H9 (cell line): ENCODE results near the gene HS6ST3. TPM values are rescaled to one million over a fixed set of nuclear protein-coding genes. Genes with fewer than 3 reads are reported as not detected.

Experiments used
- DNase-seq: peaks from one replicate; pipeline ENCODE4 v3.0.0-alpha.2; 2017
- H2AFZ ChIP-seq: one replicate; pipeline ENCODE4 v1.6.1; 2013; ENCODE audit warnings: mild to moderate bottlenecking, low read length, control low read depth, moderate library complexity
- H2AK5ac ChIP-seq: 2 replicates; pipeline ENCODE4 v1.6.1; 2013; ENCODE audit warnings: low read length, control low read depth, mixed read lengths; ENCODE audit not compliant: insufficient read length
- H2BK120ac ChIP-seq: one replicate; pipeline ENCODE4 v1.6.1; 2013; ENCODE audit warnings: low read depth, mild to moderate bottlenecking, low read length, control low read depth, inconsistent platforms; ENCODE audit not compliant: poor library complexity, severe bottlenecking
- H2BK12ac ChIP-seq: 2 replicates; pipeline ENCODE4 v1.6.1; 2013; ENCODE audit warnings: low read length, control low read depth, mixed read lengths, low read depth; ENCODE audit not compliant: insufficient read length
- H2BK15ac ChIP-seq: 2 replicates; pipeline ENCODE4 v1.6.1; 2013; ENCODE audit warnings: low read depth, low read length, control low read depth
- H2BK20ac ChIP-seq: one replicate; pipeline ENCODE4 v1.6.1; 2013; ENCODE audit warnings: low read depth, mild to moderate bottlenecking, low read length, control low read depth, inconsistent platforms; ENCODE audit not compliant: poor library complexity, severe bottlenecking
- H2BK5ac ChIP-seq: 2 replicates; pipeline ENCODE4 v1.6.1; 2013; ENCODE audit warnings: low read length, control low read depth, mixed read lengths; ENCODE audit not compliant: insufficient read length
- H3K14ac ChIP-seq: 2 replicates; pipeline ENCODE4 v1.6.1; 2013; ENCODE audit warnings: low read length, control low read depth; ENCODE audit not compliant: insufficient read depth
- H3K18ac ChIP-seq: 2 replicates; pipeline ENCODE4 v1.6.1; 2013; ENCODE audit warnings: low read depth, mild to moderate bottlenecking, mixed read lengths, low read length, control low read depth; ENCODE audit not compliant: insufficient read length
- H3K23ac ChIP-seq: 2 replicates; pipeline ENCODE4 v1.6.1; 2013; ENCODE audit warnings: low read length, control low read depth, mixed read lengths, low read depth; ENCODE audit not compliant: insufficient read length
- H3K23me2 ChIP-seq: 2 replicates; pipeline ENCODE4 v1.6.1; 2013; ENCODE audit warnings: low read depth, mild to moderate bottlenecking, mixed read lengths, low read length, control low read depth; ENCODE audit not compliant: insufficient read length, poor library complexity, severe bottlenecking
- H3K27ac ChIP-seq: 2 replicates; pipeline ENCODE4 v1.5.1; 2013; ENCODE audit warnings: low read length, control low read depth, mixed read lengths, low read depth; ENCODE audit not compliant: insufficient read length
- H3K27me3 ChIP-seq: 2 replicates; pipeline ENCODE4 v1.6.1; 2013; ENCODE audit warnings: low read length, control low read depth, inconsistent platforms; ENCODE audit not compliant: insufficient read depth
- H3K4ac ChIP-seq: 2 replicates; pipeline ENCODE4 v1.6.1; 2013; ENCODE audit warnings: low read depth, mild to moderate bottlenecking, control low read depth, inconsistent platforms, low read length, moderate library complexity
- H3K4me1 ChIP-seq: 2 replicates; pipeline ENCODE4 v1.6.1; 2013; ENCODE audit warnings: low read length, control low read depth, inconsistent platforms; ENCODE audit not compliant: insufficient read depth
- H3K4me2 ChIP-seq: 2 replicates; pipeline ENCODE4 v1.6.1; 2013; ENCODE audit warnings: low read length, control low read depth, mixed read lengths; ENCODE audit not compliant: insufficient read length, insufficient read depth
- H3K56ac ChIP-seq: 2 replicates; pipeline ENCODE4 v1.6.1; 2013; ENCODE audit warnings: low read depth, mild to moderate bottlenecking, mixed read lengths, low read length, control low read depth; ENCODE audit not compliant: insufficient read length
- H3K79me1 ChIP-seq: 2 replicates; pipeline ENCODE4 v1.6.1; 2013; ENCODE audit warnings: low read depth, mild to moderate bottlenecking, moderate library complexity, low read length, control low read depth, inconsistent platforms; ENCODE audit not compliant: insufficient read depth, poor library complexity, severe bottlenecking
- H3K79me2 ChIP-seq: 2 replicates; pipeline ENCODE4 v1.6.1; 2013; ENCODE audit warnings: low read length, control low read depth, inconsistent platforms; ENCODE audit not compliant: insufficient read depth
- H3K9ac ChIP-seq: 2 replicates; pipeline ENCODE4 v1.6.1; 2013; ENCODE audit warnings: low read length, control low read depth, mixed read lengths; ENCODE audit not compliant: insufficient read length; ENCODE audit errors: extremely low read depth
- H3K9me3 ChIP-seq: one replicate; pipeline ENCODE4 v1.6.1; 2013; ENCODE audit warnings: low read depth, low read length, inconsistent platforms; ENCODE audit not compliant: control insufficient read depth
- H3T11ph ChIP-seq: one replicate; pipeline ENCODE4 v1.6.1; 2013; ENCODE audit warnings: mild to moderate bottlenecking, low read length, control low read depth, inconsistent platforms
- H4K20me1 ChIP-seq: one replicate; pipeline ENCODE4 v1.6.1; 2013; ENCODE audit not compliant: control insufficient read depth, insufficient read length, insufficient read depth
- H4K5ac ChIP-seq: 2 replicates; pipeline ENCODE4 v1.6.1; 2013; ENCODE audit warnings: low read depth, mild to moderate bottlenecking, mixed read lengths, low read length, control low read depth; ENCODE audit not compliant: insufficient read length
- H4K8ac ChIP-seq: replicated peaks from 2 replicates; pipeline ENCODE4 v1.6.1; 2013; ENCODE audit warnings: low read length, control low read depth, mixed read lengths, low read depth; ENCODE audit not compliant: insufficient read length
- H4K91ac ChIP-seq: 2 replicates; pipeline ENCODE4 v1.6.1; 2013; ENCODE audit warnings: low read depth, mild to moderate bottlenecking, moderate library complexity, mixed read lengths, low read length, control low read depth; ENCODE audit not compliant: insufficient read length
- H3K27ac Mint-ChIP-seq, 3 experiments: 2 replicates in 2 of 3; 3 replicates in 1 of 3; pipeline ENCODE4 v1.8.0; 2020 to 2021; ENCODE audit warnings: mixed read lengths in 3 of 3, mild to moderate bottlenecking in 1 of 3, moderate library complexity in 1 of 3
- H3K27me3 Mint-ChIP-seq: 2 replicates; pipeline ENCODE4 v1.8.0; 2021; ENCODE audit warnings: low read depth, mild to moderate bottlenecking, moderate library complexity, mixed read lengths
- H3K36me3 Mint-ChIP-seq, 3 experiments: 2 replicates in 2 of 3; 3 replicates in 1 of 3; pipeline ENCODE4 v1.8.0; 2020 to 2021; ENCODE audit warnings: low read depth in 3 of 3, mixed read lengths in 3 of 3; ENCODE audit not compliant: insufficient read depth in 1 of 3
- H3K4me1 Mint-ChIP-seq, 2 experiments: 2 replicates each; pipeline ENCODE4 v1.8.0; 2020; ENCODE audit warnings: mixed read lengths in 2 of 2
- H3K4me3 Mint-ChIP-seq, 2 experiments: 2 replicates in 1 of 2; 3 replicates in 1 of 2; pipeline ENCODE4 v1.8.0; 2020 to 2021; ENCODE audit warnings: mild to moderate bottlenecking in 2 of 2, mixed read lengths in 2 of 2, moderate library complexity in 1 of 2
- H3K9me3 Mint-ChIP-seq, 2 experiments: 2 replicates in 1 of 2; 3 replicates in 1 of 2; pipeline ENCODE4 v1.8.0; 2020; ENCODE audit warnings: mild to moderate bottlenecking in 2 of 2, mixed read lengths in 2 of 2, moderate library complexity in 1 of 2
- WGBS: extraction: QIAGEN DNeasy Blood & Tissue Kit; methylation state at CpG from one replicate; pipeline ENCODE4 v1.1.7; 2013; ENCODE audit warnings: missing lambda C conversion rate, low lambda C conversion rate, mixed read lengths; ENCODE audit not compliant: insufficient read length; ENCODE audit errors: extremely low coverage; 5-methylcytosine and 5-hydroxymethylcytosine counted together
- total RNA-seq: library from RNA; stranded (reverse); gene quantifications from 2 replicates; pipeline ENCODE4 v1.2.1, GENCODE V29; 2021
- TF ChIP-seq, protein P1 (sequence below): fragments of 200-600 bp; sonication (generic); conservative IDR thresholded peaks from 3 replicates; pipeline ENCODE4 v1.8.0; 2021; ENCODE audit warnings: antibody characterized with exemption, mild to moderate bottlenecking

Gene HS6ST3
- total RNA-seq, 1 experiment from 2014 or later: 0.44 TPM

GRCh38 chr13:96850538-96851145 is 760.7 kb downstream of the HS6ST3 start:
- Mint-ChIP-seq H3K36me3 (peaks cover 2 to 14% (median 3%) of the 10 kb centered on the region in 3 experiments; a peak in 5 of 7 replicates), H3K27me3 (no peaks in the 10 kb centered on the region; the same call in 1 of the 2 replicates), H3K9me3 (peaks cover 5 to 14% of the 10 kb centered on the region in 2 experiments; a peak in 4 of 5 replicates), H3K4me1 (peaks cover 2 to 17% of the 10 kb centered on the region in 2 experiments), H3K4me3 (no peak overlapping the region), H3K27ac (no peak overlapping the region)
- Histone ChIP-seq H2BK15ac (no peak overlapping the region), H4K5ac (no peak overlapping the region), H3K27me3 (no peaks in the 10 kb centered on the region), H3K4me1 (no peaks in the 10 kb centered on the region), H3K23me2 (no peaks in the 10 kb centered on the region), H2AK5ac (no peak overlapping the region), H2BK5ac (no peak overlapping the region), H2BK120ac (no peak overlapping the region), H4K20me1 (no peaks in the 10 kb centered on the region), H3K56ac (no peak overlapping the region), H3K18ac (no peak overlapping the region), H3K14ac (no peak overlapping the region), H3K27ac (no peak overlapping the region), H4K8ac (no peak overlapping the region), H4K91ac (no peak overlapping the region), H3K4me2 (no peak overlapping the region), H3K79me1 (no peaks in the 10 kb centered on the region), H2BK20ac (no peak overlapping the region), H3K4ac (no peak overlapping the region), H3K23ac (no peak overlapping the region), H3T11ph (no peak overlapping the region), H3K9ac (no peak overlapping the region), H2AFZ (no peak overlapping the region), H3K9me3 (no peaks in the 10 kb centered on the region), H2BK12ac (no peak overlapping the region), H3K79me2 (no peaks in the 10 kb centered on the region)
- WGBS: no CpG with 5 or more reads among the region's 10 CpGs
- no peak for DNase-seq
- TF ChIP-seq, protein P1, sequence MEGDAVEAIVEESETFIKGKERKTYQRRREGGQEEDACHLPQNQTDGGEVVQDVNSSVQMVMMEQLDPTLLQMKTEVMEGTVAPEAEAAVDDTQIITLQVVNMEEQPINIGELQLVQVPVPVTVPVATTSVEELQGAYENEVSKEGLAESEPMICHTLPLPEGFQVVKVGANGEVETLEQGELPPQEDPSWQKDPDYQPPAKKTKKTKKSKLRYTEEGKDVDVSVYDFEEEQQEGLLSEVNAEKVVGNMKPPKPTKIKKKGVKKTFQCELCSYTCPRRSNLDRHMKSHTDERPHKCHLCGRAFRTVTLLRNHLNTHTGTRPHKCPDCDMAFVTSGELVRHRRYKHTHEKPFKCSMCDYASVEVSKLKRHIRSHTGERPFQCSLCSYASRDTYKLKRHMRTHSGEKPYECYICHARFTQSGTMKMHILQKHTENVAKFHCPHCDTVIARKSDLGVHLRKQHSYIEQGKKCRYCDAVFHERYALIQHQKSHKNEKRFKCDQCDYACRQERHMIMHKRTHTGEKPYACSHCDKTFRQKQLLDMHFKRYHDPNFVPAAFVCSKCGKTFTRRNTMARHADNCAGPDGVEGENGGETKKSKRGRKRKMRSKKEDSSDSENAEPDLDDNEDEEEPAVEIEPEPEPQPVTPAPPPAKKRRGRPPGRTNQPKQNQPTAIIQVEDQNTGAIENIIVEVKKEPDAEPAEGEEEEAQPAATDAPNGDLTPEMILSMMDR: no peak
